K562 (cell line): ENCODE data around the gene FAM131C. TPM values are rescaled to one million over a fixed set of nuclear protein-coding genes. Genes with fewer than 3 reads are reported as not detected.

Source experiments
- ATAC-seq: fragments of 200-7000 bp; cut with Tn5 transposase; 3 replicates; pipeline ENCODE4 v1.9.1; 2020; ENCODE audit warnings: moderate library complexity
- BruUV-seq: library from RNA; stranded (reverse); fragments of 400-500 nt; replicated peaks from 2 replicates; lab custom pipeline; 2021; lab: Mats Ljungman, UMichigan
- CTCF ChIA-PET: fragments of 300-600 bp; formaldehyde crosslinking; extraction: SDS; loops from one replicate; lab custom pipeline; 2021; ENCODE audit warnings: low intra/inter-chr PET ratio; lab: Yijun Ruan, JAX
- POLR2A ChIA-PET: fragments of 300-600, 350-650 bp; sonication (Branson Sonifier 250); formaldehyde crosslinking; extraction: SDS; loops from one replicate; lab custom pipeline; 2021; ENCODE audit warnings: antibody characterized with exemption, inconsistent platforms; lab: Yijun Ruan, JAX
- DNase-seq, 4 experiments: peaks; one replicate each; pipeline versions ENCODE4 v3.0.0 to v3.0.0-alpha.2; 2011 to 2018; ENCODE audit warnings: low spot score in 3 of 4, mixed read lengths in 3 of 4; ENCODE audit errors: extremely low read depth in 1 of 4
- FAIRE-seq: peaks from 2 replicates; lab custom pipeline; 2011; peaks lifted over from hg19 to GRCh38; lab: Jason Lieb, UNC
- H2AFZ ChIP-seq: 2 replicates; pipeline ENCODE4 v1.6.0; 2011; ENCODE audit warnings: low read depth, low read length, control low read depth, inconsistent platforms
- H3K27ac ChIP-seq: fragments of 200-600 bp; 3 replicates; pipeline ENCODE4 v1.8.0; 2011; ENCODE audit warnings: low read depth, mild to moderate bottlenecking, control low read depth, inconsistent platforms, low read length, moderate library complexity, mixed read lengths; ENCODE audit errors: extremely low read depth
- H3K27me3 ChIP-seq, 2 experiments: fragments of 300-600 bp in 1 of 2; 2 replicates in 1 of 2; 3 replicates in 1 of 2; pipeline versions ENCODE4 v1.6.0 to v1.8.0; 2011; ENCODE audit warnings: inconsistent platforms in 2 of 2, low read length in 2 of 2, mild to moderate bottlenecking in 1 of 2, mixed read lengths in 1 of 2, moderate library complexity in 1 of 2; ENCODE audit not compliant: control insufficient read depth in 2 of 2, insufficient read depth in 2 of 2
- H3K36me3 ChIP-seq: fragments of 300-600 bp; 3 replicates; pipeline ENCODE4 v1.8.0; 2011; ENCODE audit warnings: mild to moderate bottlenecking, low read length, inconsistent platforms; ENCODE audit not compliant: control insufficient read depth, insufficient read depth
- H3K4me1 ChIP-seq, 2 experiments: fragments of 200-600 bp in 1 of 2; replicated peaks in 1 of 2; 2 replicates in 1 of 2; 3 replicates in 1 of 2; pipeline versions ENCODE4 v1.5.1 to v1.8.0; 2011; ENCODE audit warnings: inconsistent platforms in 2 of 2, low read length in 2 of 2, mild to moderate bottlenecking in 1 of 2, mixed read lengths in 1 of 2, moderate library complexity in 1 of 2; ENCODE audit not compliant: control insufficient read depth in 2 of 2, insufficient read depth in 2 of 2
- H3K4me2 ChIP-seq: 2 replicates; pipeline ENCODE4 v1.6.1; 2011; ENCODE audit warnings: low read length, control low read depth, inconsistent platforms, mixed read lengths; ENCODE audit not compliant: insufficient read depth
- H3K4me3 ChIP-seq: fragments of 200-600 bp; sonication (generic), shearing (Covaris generic); 2 replicates; pipeline ENCODE4 v1.5.1; 2016; ENCODE audit warnings: control low read depth, inconsistent platforms
- H3K79me2 ChIP-seq: fragments of 200-600 bp; 3 replicates; pipeline ENCODE4 v1.8.0; 2011; ENCODE audit warnings: low read length, inconsistent platforms; ENCODE audit not compliant: control insufficient read depth, insufficient read depth
- H3K9ac ChIP-seq, 2 experiments: 2 replicates each; pipeline versions ENCODE4 v1.6.0 to v1.6.1; 2011; ENCODE audit warnings: low read depth in 2 of 2, low read length in 2 of 2, control low read depth in 1 of 2, inconsistent platforms in 1 of 2, mild to moderate bottlenecking in 1 of 2, mixed read lengths in 1 of 2; ENCODE audit not compliant: insufficient read depth in 1 of 2
- H3K9me1 ChIP-seq: one replicate; pipeline ENCODE4 v1.6.0; 2011; ENCODE audit warnings: inconsistent platforms, mild to moderate bottlenecking, low read length, moderate library complexity; ENCODE audit not compliant: control insufficient read depth, insufficient read depth
- H3K9me3 ChIP-seq: replicated peaks from 2 replicates; pipeline ENCODE4 v1.5.1; 2011; ENCODE audit warnings: low read depth, low read length, inconsistent platforms; ENCODE audit not compliant: control insufficient read depth, insufficient read depth
- H4K20me1 ChIP-seq: replicated peaks from 2 replicates; pipeline ENCODE4 v1.6.1; 2011; ENCODE audit warnings: low read length, inconsistent platforms, mixed read lengths; ENCODE audit not compliant: control insufficient read depth, insufficient read depth
- CTBP1 ChIP-seq: fragments of 450-650 bp; IDR thresholded peaks from 2 replicates; pipeline ENCODE4 v1.6.1; 2016; ENCODE audit warnings: borderline replicate concordance
- GATAD2A ChIP-seq: fragments of 450-650 bp; IDR thresholded peaks from 2 replicates; pipeline ENCODE4 v1.6.1; 2017
- TRIM28 ChIP-seq: fragments of 450-650 bp; IDR thresholded peaks from 2 replicates; pipeline ENCODE4 v1.6.1; 2017
- ZSCAN29 ChIP-seq: fragments of 450-650 bp; IDR thresholded peaks from 2 replicates; pipeline ENCODE4 v1.6.1; 2017
- WGBS: fragments of 100-300 bp; shearing (Covaris generic); methylation state at CpG from one replicate; pipeline ENCODE4 v1.1.6; 2016; ENCODE audit warnings: low coverage, mixed read lengths; ENCODE audit not compliant: insufficient coverage; ENCODE audit errors: missing lambda C conversion rate; 5-methylcytosine and 5-hydroxymethylcytosine counted together
- in situ Hi-C: fragments of 300-500 bp; cut with MboI; formaldehyde crosslinking; loops from 4 replicates; pipeline ENCODE4 v1.15.0; 2018; ENCODE audit warnings: inconsistent platforms, mixed read lengths
- intact Hi-C: fragments of 100-400 bp; cut with micrococcal nuclease; formaldehyde crosslinking; loops from 2 replicates; pipeline ENCODE4 v1.14.2; 2022
- polyA plus RNA-seq, 8 experiments: library from polyadenylated mRNA; depleted of rRNA in 4 of 8; stranded (reverse) in 5 of 8; unstranded in 3 of 8; fragments of >200 nt; fragmentation: Nextera tagmentation in 2 of 8; fragmentation: Illumina TruSeq in 1 of 8; extraction: Ambion mirVana in 2 of 8; extraction: Trizol in 1 of 8; gene quantifications; 2 replicates each; pipeline versions ENCODE4 v1.2.1 to v1.2.3, GENCODE V29; 2011 to 2014; ENCODE audit warnings: inconsistent platforms in 1 of 8, missing spikeins in 1 of 8
- total RNA-seq, 7 experiments: library from RNA; depleted of rRNA in 6 of 7; stranded (reverse); fragments of >200 nt in 6 of 7; fragmentation: Illumina TruSeq in 2 of 7; extraction: Trizol in 2 of 7; gene quantifications; 2 replicates each; pipeline versions ENCODE4 v1.2.1 to v1.2.3, GENCODE V29; 2011 to 2021; ENCODE audit warnings: low replicate concordance in 1 of 7

Gene FAM131C
- total and polyA plus RNA-seq, 9 of the 15 experiments (the other 6 are each of a cell fraction or from before 2014, with no cell fraction given), result 0.10 to 0.29 (median 0.16) TPM; not detected in 6

- H4K20me1 ChIP-seq, result no peaks in the 10 kb centered on the region
- no peak overlapping the region for H3K4me2 ChIP-seq
- no peak overlapping the region for H2AFZ ChIP-seq
- no peak for FAIRE-seq
- TF ChIP-seq GATAD2A (no peak), CTBP1 (no peak), TRIM28 (no peak)
- no peaks in the 10 kb centered on the region for H3K9me3 ChIP-seq
- WGBS, result 82% methylated on average over 5 of the region's 5 CpGs
- no peak for ATAC-seq
- DNase-seq, result no peak
- intact Hi-C loops (no loop called here), in situ Hi-C loops (no loop called here)
- no peaks in the 10 kb centered on the region for H3K27me3 ChIP-seq
- peaks cover 0 to 56% of the 10 kb centered on the region in 2 experiments; a peak in 3 of 5 replicates for H3K4me1 ChIP-seq
- H3K36me3 ChIP-seq, result no peaks in the 10 kb centered on the region
- no peaks in the 10 kb centered on the region for H3K79me2 ChIP-seq
- ChIA-PET CTCF (no interaction called here), POLR2A (interaction anchor here (0.8 kb wide), 1 partner anchor 21 kb away, joined by 3 read pairs; no protein-coding TSS in a partner anchor)
- no peaks in the 10 kb centered on the region for H3K9me1 ChIP-seq
- H3K27ac ChIP-seq, result no peak overlapping the region
- no TSS peak for BruUV-seq
- no peak overlapping the region for H3K4me3 ChIP-seq
- peak overlapping the region in 1 of 2 experiments; percentile 56; a peak in 1 of 4 replicates for H3K9ac ChIP-seq
Measured at GRCh38 chr1:16043950-16044349, 29.5 kb downstream of the FAM131C start.

- H3K4me2 ChIP-seq, result no peak within 1 kb of the TSS
- peaks cover 0 to 55% of the 10 kb centered on the region in 2 experiments; a peak in 3 of 5 replicates for H3K4me1 ChIP-seq
- no peak within 1 kb of the TSS for H3K27ac ChIP-seq
- FAIRE-seq, result no peak
- H3K79me2 ChIP-seq, result no peaks in the 10 kb centered on the region
- TF ChIP-seq ZSCAN29, result no peak
- no peak within 1 kb of the TSS for H2AFZ ChIP-seq
- intact Hi-C loops, result no loop called here
- POLR2A ChIA-PET, result interaction anchor here (0.8 kb wide), 1 partner anchor 21 kb away, joined by 3 read pairs; no protein-coding TSS in a partner anchor
- H3K27me3 ChIP-seq, result no peaks in the 10 kb centered on the region
- no peak within 1 kb of the TSS for H3K4me3 ChIP-seq
- no TSS peak for BruUV-seq
- peak within 1 kb of the TSS in 1 of 2 experiments; percentile 58; a peak in 2 of 4 replicates for H3K9ac ChIP-seq
- 66% methylated on average over 7 of the region's 7 CpGs for WGBS
- H3K9me3 ChIP-seq, result no peaks in the 10 kb centered on the region
- CTCF ChIA-PET, result no interaction called here
- DNase-seq, result no peak
- no peaks in the 10 kb centered on the region for H3K9me1 ChIP-seq
- no peaks in the 10 kb centered on the region for H3K36me3 ChIP-seq
- ATAC-seq, result no peak
- H4K20me1 ChIP-seq, result no peaks in the 10 kb centered on the region
- in situ Hi-C loops, result no loop called here
Measured at GRCh38 chr1:16043521-16043920, 29.9 kb downstream of the FAM131C start, which contains the start of gene CLCNKB. CLCNKB (plus strand) TSS chr1:16043782; CDS start chr1:16044493, 711 bp downstream.
